GM21528 (cell line): ENCODE measurements around the gene OSBPL10.
"Not testable (repeated sequence)": the region's sequence is repeated elsewhere in the genome, so short reads cannot be mapped to it uniquely, and the experiment has no call there.

ENCODE experiments used
- ATAC-seq: cut with Tn5 transposase; IDR thresholded peaks from one replicate; pipeline ENCODE4 v1.9.1; 2021; ENCODE audit warnings: mild to moderate bottlenecking, moderate library complexity; ENCODE audit not compliant: unreplicated experiment, low FRiP score

The OSBPL10 gene

GRCh38 chr3:31862666-31863279 is 118.3 kb downstream of the OSBPL10 start:
- no peak for ATAC-seq

- no peak for ATAC-seq
Observed at GRCh38 chr3:31861826-31862225, 119.2 kb downstream of the OSBPL10 start.

- not testable (repeated sequence) for ATAC-seq
Observed at GRCh38 chr3:31860642-31861041, 120.4 kb downstream of the OSBPL10 start.

GRCh38 chr3:31859245-31859644 is 121.8 kb downstream of the OSBPL10 start:
- ATAC-seq: no peak

GRCh38 chr3:31858439-31858838 is 122.6 kb downstream of the OSBPL10 start:
- no peak for ATAC-seq

- ATAC-seq: no peak
Observed at GRCh38 chr3:31853580-31853979, 127.5 kb downstream of the OSBPL10 start.

- ATAC-seq: no peak
Observed at GRCh38 chr3:31851278-31851677, 129.8 kb downstream of the OSBPL10 start.

- no peak for ATAC-seq
Observed at GRCh38 chr3:31848911-31849310, 132.2 kb downstream of the OSBPL10 start.

- no peak for ATAC-seq
Observed at GRCh38 chr3:31848163-31848818, 132.8 kb downstream of the OSBPL10 start.

GRCh38 chr3:31847760-31848159 is 133.3 kb downstream of the OSBPL10 start:
- no peak for ATAC-seq

- ATAC-seq: no peak
Observed at GRCh38 chr3:31841515-31841914, 139.5 kb downstream of the OSBPL10 start.

- no peak for ATAC-seq
Observed at GRCh38 chr3:31840252-31840651, 140.8 kb downstream of the OSBPL10 start.

- no peak for ATAC-seq
Observed at GRCh38 chr3:31839144-31839917, 141.7 kb downstream of the OSBPL10 start.

- ATAC-seq: no peak
Observed at GRCh38 chr3:31836131-31837075, 144.7 kb downstream of the OSBPL10 start.

GRCh38 chr3:31833391-31834190 is 147.5 kb downstream of the OSBPL10 start:
- no peak for ATAC-seq

GRCh38 chr3:31832551-31832950 is 148.5 kb downstream of the OSBPL10 start:
- no peak for ATAC-seq

- no peak for ATAC-seq
Observed at GRCh38 chr3:31831591-31831990, 149.5 kb downstream of the OSBPL10 start.

GRCh38 chr3:31829826-31830426 is 151.1 kb downstream of the OSBPL10 start:
- ATAC-seq: no peak

GRCh38 chr3:31829010-31829409 is 152.1 kb downstream of the OSBPL10 start:
- ATAC-seq: no peak
